MM.1S (cell line): ENCODE data around the gene PPP6R3.

Experiments
- DNase-seq: peaks from one replicate; pipeline ENCODE4 v3.0.0-alpha.2; 2015
- H2AFZ ChIP-seq: fragments of 300-600 bp; sonication (generic); 2 replicates; pipeline ENCODE4 v1.6.0; 2016; ENCODE audit warnings: antibody characterized with exemption, low read length
- H3F3A ChIP-seq: fragments of 300-600 bp; sonication (generic); 2 replicates; pipeline ENCODE4 v1.6.1; 2016; ENCODE audit warnings: mild to moderate bottlenecking, antibody characterized with exemption, low read length, moderate library complexity, mixed read lengths; ENCODE audit not compliant: insufficient read depth
- H3K27ac ChIP-seq: fragments of 300-600 bp; sonication (generic); 2 replicates; pipeline ENCODE4 v1.5.1; 2016; ENCODE audit warnings: mild to moderate bottlenecking, low read length
- H3K27me3 ChIP-seq: fragments of 300-600 bp; sonication (generic); replicated peaks from 2 replicates; pipeline ENCODE4 v1.6.0; 2016; ENCODE audit warnings: low read length; ENCODE audit not compliant: insufficient read depth
- H3K36me3 ChIP-seq: fragments of 300-600 bp; sonication (generic); replicated peaks from 2 replicates; pipeline ENCODE4 v1.6.1; 2016; ENCODE audit warnings: mild to moderate bottlenecking, low read length, mixed read lengths; ENCODE audit not compliant: insufficient read depth
- H3K4me1 ChIP-seq: fragments of 300-600 bp; sonication (generic); 2 replicates; pipeline ENCODE4 v1.6.1; 2016; ENCODE audit warnings: low read length, mixed read lengths
- H3K4me2 ChIP-seq: fragments of 300-600 bp; sonication (generic); 2 replicates; pipeline ENCODE4 v1.6.0; 2016; ENCODE audit warnings: low read depth, low read length
- H3K4me3 ChIP-seq: fragments of 300-600 bp; sonication (generic); 2 replicates; pipeline ENCODE4 v1.5.1; 2016; ENCODE audit warnings: low read length, mixed read lengths
- H3K79me2 ChIP-seq: fragments of 300-600 bp; sonication (generic); 2 replicates; pipeline ENCODE4 v1.6.1; 2016; ENCODE audit warnings: mixed run types, low read length, mixed read lengths
- H3K9ac ChIP-seq: fragments of 300-600 bp; sonication (generic); 2 replicates; pipeline ENCODE4 v1.6.1; 2016; ENCODE audit warnings: low read length, mixed read lengths
- H3K9me2 ChIP-seq: fragments of 300-600 bp; sonication (generic); replicated peaks from 2 replicates; pipeline ENCODE4 v1.6.1; 2016; ENCODE audit warnings: mild to moderate bottlenecking, low read length, mixed read lengths; ENCODE audit not compliant: insufficient read depth
- H3K9me3 ChIP-seq: fragments of 300-600 bp; sonication (generic); replicated peaks from 2 replicates; pipeline ENCODE4 v1.6.1; 2016; ENCODE audit warnings: mild to moderate bottlenecking, low read length, mixed read lengths; ENCODE audit not compliant: insufficient read depth
- H4K20me1 ChIP-seq: fragments of 300-600 bp; sonication (generic); 2 replicates; pipeline ENCODE4 v1.6.1; 2016; ENCODE audit warnings: mild to moderate bottlenecking, low read length, moderate library complexity, mixed read lengths; ENCODE audit not compliant: insufficient read depth
- EZH2 ChIP-seq: fragments of 300-600 bp; sonication (generic); optimal IDR thresholded peaks from 2 replicates; pipeline ENCODE3; 2017; ENCODE audit warnings: low read depth, mild to moderate bottlenecking, antibody characterized with exemption, low read length, mixed read lengths
- EZH2phosphoT487 ChIP-seq: fragments of 300-600 bp; sonication (generic); IDR thresholded peaks from 2 replicates; pipeline ENCODE4 v1.6.1; 2018; ENCODE audit warnings: antibody characterized with exemption, low read length
- TF ChIP-seq, protein P1 (sequence below): fragments of 300-600 bp; sonication (generic); IDR thresholded peaks from 2 replicates; pipeline ENCODE4 v1.5.1; 2016; ENCODE audit warnings: antibody characterized with exemption, low read length, mixed read lengths

The PPP6R3 gene

DNA sequence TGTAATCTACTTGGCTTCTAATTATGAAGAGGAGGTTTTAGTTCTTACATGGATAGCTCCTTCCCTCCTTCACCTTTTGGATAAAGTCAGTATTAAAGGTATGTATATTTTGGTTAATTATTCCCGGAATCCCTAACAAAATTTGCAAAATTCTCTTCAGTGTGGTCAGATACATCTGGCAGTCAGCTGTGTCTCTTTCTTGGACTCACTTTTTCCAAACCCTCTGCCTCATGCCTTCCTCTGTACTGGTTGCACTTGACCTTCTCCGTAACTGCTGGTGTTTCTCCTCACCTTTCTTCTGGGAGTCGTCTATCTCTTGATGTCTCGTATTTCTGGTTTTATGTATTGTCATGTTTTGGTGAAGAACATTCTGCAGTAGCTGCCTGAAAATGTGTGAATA is 62.5 kb downstream of the PPP6R3 start:
- 0 out of 2 replicates have a peak, but pooled peaks cover 6% of the 10 kb centered on the region for H4K20me1 ChIP-seq

GRCh38 chr11:68523743-68524142 is 63.2 kb downstream of the PPP6R3 start:
- H3K27ac ChIP-seq = no peak overlapping the region
- no peaks in the 10 kb centered on the region for H3K9me3 ChIP-seq
- no peak overlapping the region for H3K4me3 ChIP-seq
- peaks cover 3% of the 10 kb centered on the region; the same call in 1 of the 2 replicates for H4K20me1 ChIP-seq
- peaks cover 95% of the 10 kb centered on the region for H3K79me2 ChIP-seq
- no peaks in the 10 kb centered on the region for H3K27me3 ChIP-seq
- TF ChIP-seq EZH2 (no peak), EZH2phosphoT487 (no peak)
- TF ChIP-seq, protein P1, sequence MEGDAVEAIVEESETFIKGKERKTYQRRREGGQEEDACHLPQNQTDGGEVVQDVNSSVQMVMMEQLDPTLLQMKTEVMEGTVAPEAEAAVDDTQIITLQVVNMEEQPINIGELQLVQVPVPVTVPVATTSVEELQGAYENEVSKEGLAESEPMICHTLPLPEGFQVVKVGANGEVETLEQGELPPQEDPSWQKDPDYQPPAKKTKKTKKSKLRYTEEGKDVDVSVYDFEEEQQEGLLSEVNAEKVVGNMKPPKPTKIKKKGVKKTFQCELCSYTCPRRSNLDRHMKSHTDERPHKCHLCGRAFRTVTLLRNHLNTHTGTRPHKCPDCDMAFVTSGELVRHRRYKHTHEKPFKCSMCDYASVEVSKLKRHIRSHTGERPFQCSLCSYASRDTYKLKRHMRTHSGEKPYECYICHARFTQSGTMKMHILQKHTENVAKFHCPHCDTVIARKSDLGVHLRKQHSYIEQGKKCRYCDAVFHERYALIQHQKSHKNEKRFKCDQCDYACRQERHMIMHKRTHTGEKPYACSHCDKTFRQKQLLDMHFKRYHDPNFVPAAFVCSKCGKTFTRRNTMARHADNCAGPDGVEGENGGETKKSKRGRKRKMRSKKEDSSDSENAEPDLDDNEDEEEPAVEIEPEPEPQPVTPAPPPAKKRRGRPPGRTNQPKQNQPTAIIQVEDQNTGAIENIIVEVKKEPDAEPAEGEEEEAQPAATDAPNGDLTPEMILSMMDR = no peak
- H3F3A ChIP-seq = no peaks in the 10 kb centered on the region
- no peak overlapping the region for H3K4me2 ChIP-seq
- no peaks in the 10 kb centered on the region for H3K4me1 ChIP-seq
- no peak for DNase-seq
- no peaks in the 10 kb centered on the region for H3K9me2 ChIP-seq
- peaks cover 5% of the 10 kb centered on the region for H3K36me3 ChIP-seq
- H2AFZ ChIP-seq = no peak overlapping the region
- H3K9ac ChIP-seq = no peak overlapping the region

More for the DNA sequence above, 62.5 kb downstream of the PPP6R3 start:
- Histone ChIP-seq H3K4me3 (no peak overlapping the region), H3K9me3 (no peaks in the 10 kb centered on the region), H2AFZ (no peak overlapping the region), H3K79me2 (peaks cover 94% of the 10 kb centered on the region), H3K27ac (no peak overlapping the region), H3K27me3 (no peaks in the 10 kb centered on the region), H3K9ac (no peak overlapping the region), H3K36me3 (peaks cover 5% of the 10 kb centered on the region), H3K4me2 (no peak overlapping the region), H3K4me1 (no peaks in the 10 kb centered on the region), H3F3A (no peaks in the 10 kb centered on the region), H3K9me2 (no peaks in the 10 kb centered on the region)
- DNase-seq = no peak
- no peak for TF ChIP-seq EZH2
- TF ChIP-seq, protein P1 = no peak
- no peak for TF ChIP-seq EZH2phosphoT487

DNA sequence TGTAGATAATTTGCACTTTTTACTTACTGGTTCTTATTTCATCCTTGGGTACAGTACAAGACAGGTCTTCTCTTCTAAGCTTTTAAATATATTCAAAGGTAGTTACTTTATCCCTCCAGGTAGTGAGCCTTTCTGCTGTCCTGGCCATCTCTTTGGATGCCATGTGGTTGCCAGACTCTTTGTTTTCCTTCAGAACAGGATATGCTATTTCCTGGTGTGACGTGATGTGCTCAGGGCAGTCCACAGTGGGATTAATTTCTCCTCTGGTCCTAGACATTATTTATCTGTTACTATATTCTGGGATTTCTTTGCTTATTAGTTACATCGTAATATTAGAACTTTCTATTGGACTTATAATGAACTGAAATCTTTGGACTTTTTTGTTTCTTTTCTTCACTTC is 63.7 kb downstream of the PPP6R3 start:
- Histone ChIP-seq H4K20me1 (no peaks in the 10 kb centered on the region; the same call in 1 of the 2 replicates), H3K9me2 (no peaks in the 10 kb centered on the region), H3K9me3 (no peaks in the 10 kb centered on the region), H3K36me3 (peaks cover 5% of the 10 kb centered on the region), H3K4me2 (no peak overlapping the region), H3K27me3 (no peaks in the 10 kb centered on the region), H3F3A (no peaks in the 10 kb centered on the region), H3K79me2 (peaks cover 95% of the 10 kb centered on the region), H3K4me3 (no peak overlapping the region), H3K4me1 (no peaks in the 10 kb centered on the region), H2AFZ (no peak overlapping the region), H3K9ac (no peak overlapping the region), H3K27ac (no peak overlapping the region)
- TF ChIP-seq, protein P1 = no peak
- TF ChIP-seq EZH2phosphoT487 (no peak), EZH2 (no peak)
- no peak for DNase-seq
